IMR-90 (cell line): ENCODE data around the gene MRPL38. TPM values are rescaled to one million over a fixed set of nuclear protein-coding genes. Genes with fewer than 3 reads are reported as not detected.

ENCODE experiments used
- ATAC-seq: fragments of 200-7000 bp; cut with Tn5 transposase; 2 replicates; pipeline ENCODE4 v1.9.1; 2020; ENCODE audit warnings: low read depth, mild to moderate bottlenecking, moderate library complexity
- BruUV-seq: library from RNA; stranded (reverse); fragments of 400-500 nt; replicated peaks from 2 replicates; lab custom pipeline; 2021; lab: Mats Ljungman, UMichigan
- CTCF ChIA-PET: fragments of 300-600 bp; formaldehyde crosslinking; extraction: SDS; loops from one replicate; lab custom pipeline; 2021; ENCODE audit warnings: antibody characterized with exemption; lab: Yijun Ruan, JAX
- POLR2A ChIA-PET: fragments of 300-600 bp; sonication (Branson Sonifier 250); formaldehyde crosslinking; loops from one replicate; lab custom pipeline; 2022; ENCODE audit warnings: antibody characterized with exemption; ENCODE audit not compliant: unreplicated experiment; lab: Charles Lee
- DNase-seq: peaks from one replicate; pipeline ENCODE4 v3.0.0; 2013
- H2AFZ ChIP-seq: replicated peaks from 2 replicates; pipeline ENCODE3; 2013; ENCODE audit warnings: low read length, mild to moderate bottlenecking; ENCODE audit not compliant: poor library complexity
- H2AK5ac ChIP-seq: 2 replicates; pipeline ENCODE4 v1.6.1; 2013; ENCODE audit warnings: low read depth, low read length, inconsistent platforms
- H2AK9ac ChIP-seq: replicated peaks from 2 replicates; pipeline ENCODE3; 2013; ENCODE audit warnings: mild to moderate bottlenecking, low read depth, low read length, moderate library complexity; ENCODE audit not compliant: poor library complexity
- H2BK120ac ChIP-seq: 2 replicates; pipeline ENCODE4 v1.6.1; 2013; ENCODE audit warnings: low read depth, low read length, inconsistent platforms
- H2BK15ac ChIP-seq: 3 replicates; pipeline ENCODE4 v1.6.1; 2013; ENCODE audit warnings: low read depth, low read length, inconsistent platforms
- H2BK20ac ChIP-seq: 2 replicates; pipeline ENCODE4 v1.6.1; 2013; ENCODE audit warnings: low read depth, mild to moderate bottlenecking, inconsistent platforms, low read length, moderate library complexity
- H2BK5ac ChIP-seq: 2 replicates; pipeline ENCODE4 v1.6.1; 2013; ENCODE audit warnings: mild to moderate bottlenecking, low read depth, low read length, inconsistent platforms; ENCODE audit not compliant: poor library complexity, severe bottlenecking
- H3K14ac ChIP-seq: replicated peaks from 2 replicates; pipeline ENCODE4 v1.6.1; 2013; ENCODE audit warnings: low read depth, low read length, inconsistent platforms
- H3K18ac ChIP-seq: 2 replicates; pipeline ENCODE4 v1.6.1; 2013; ENCODE audit warnings: low read depth, low read length, control low read depth
- H3K23ac ChIP-seq: 2 replicates; pipeline ENCODE4 v1.6.1; 2013; ENCODE audit warnings: low read depth, low read length, inconsistent platforms
- H3K27ac ChIP-seq: 2 replicates; pipeline ENCODE4 v1.5.1; 2013; ENCODE audit warnings: mild to moderate bottlenecking, control low read depth, low read length; ENCODE audit not compliant: insufficient read depth
- H3K27me3 ChIP-seq: 2 replicates; pipeline ENCODE4 v1.6.1; 2013; ENCODE audit warnings: low read length; ENCODE audit not compliant: control insufficient read depth, insufficient read depth
- H3K36me3 ChIP-seq: 2 replicates; pipeline ENCODE4 v1.6.1; 2013; ENCODE audit warnings: low read length, mixed read lengths; ENCODE audit not compliant: control insufficient read depth, insufficient read depth
- H3K4ac ChIP-seq: 2 replicates; pipeline ENCODE4 v1.6.1; 2013; ENCODE audit warnings: low read depth, low read length, inconsistent platforms
- H3K4me1 ChIP-seq: 2 replicates; pipeline ENCODE4 v1.6.1; 2013; ENCODE audit warnings: low read length, mixed read lengths; ENCODE audit not compliant: control insufficient read depth, insufficient read depth
- H3K4me2 ChIP-seq: 2 replicates; pipeline ENCODE4 v1.6.1; 2013; ENCODE audit warnings: low read depth, mild to moderate bottlenecking, control low read depth, low read length, moderate library complexity
- H3K4me3 ChIP-seq: 2 replicates; pipeline ENCODE4 v1.5.1; 2013; ENCODE audit warnings: low read depth, mild to moderate bottlenecking, control low read depth, low read length, moderate library complexity; ENCODE audit not compliant: insufficient read depth
- H3K56ac ChIP-seq: 2 replicates; pipeline ENCODE4 v1.6.1; 2013; ENCODE audit warnings: low read length, inconsistent platforms; ENCODE audit not compliant: insufficient read depth; ENCODE audit errors: extremely low read depth
- H3K79me1 ChIP-seq, 2 experiments: 2 replicates each; pipeline ENCODE4 v1.6.1; 2013; ENCODE audit warnings: low read length in 2 of 2, inconsistent platforms in 1 of 2, low read depth in 1 of 2
- H3K9ac ChIP-seq: 2 replicates; pipeline ENCODE4 v1.6.1; 2013; ENCODE audit warnings: low read depth, low read length, control low read depth
- H3K9me1 ChIP-seq: 2 replicates; pipeline ENCODE4 v1.6.1; 2013; ENCODE audit warnings: low read length, inconsistent platforms; ENCODE audit not compliant: insufficient read depth
- H3K9me3 ChIP-seq: 2 replicates; pipeline ENCODE4 v1.6.1; 2013; ENCODE audit warnings: low read length; ENCODE audit not compliant: control insufficient read depth, insufficient read depth
- H4K20me1 ChIP-seq: 2 replicates; pipeline ENCODE4 v1.6.1; 2013; ENCODE audit warnings: low read length, inconsistent platforms; ENCODE audit not compliant: insufficient read depth
- H4K5ac ChIP-seq: 2 replicates; pipeline ENCODE4 v1.6.1; 2013; ENCODE audit warnings: mild to moderate bottlenecking, low read depth, low read length, control low read depth
- H4K8ac ChIP-seq, 2 experiments: 2 replicates each; pipeline ENCODE4 v1.6.1; 2013; ENCODE audit warnings: low read depth in 2 of 2, low read length in 2 of 2, control low read depth in 1 of 2, inconsistent platforms in 1 of 2
- H4K91ac ChIP-seq: 2 replicates; pipeline ENCODE4 v1.6.1; 2013; ENCODE audit warnings: low read depth, low read length, inconsistent platforms; ENCODE audit not compliant: insufficient read depth
- RCOR1 ChIP-seq: IDR thresholded peaks from 2 replicates; pipeline ENCODE4 v1.6.1; 2012; ENCODE audit warnings: mild to moderate bottlenecking, low read length, improper control_type of control experiment; ENCODE audit not compliant: insufficient replicate concordance
- WGBS, 2 experiments: methylation state at CpG; one replicate each; pipeline versions ENCODE4 v1.1.5 to v1.1.7; 2013; ENCODE audit warnings: missing lambda C conversion rate in 2 of 2; ENCODE audit not compliant: insufficient read length in 1 of 2; ENCODE audit errors: extremely low coverage in 2 of 2; 5-methylcytosine and 5-hydroxymethylcytosine counted together
- dilution Hi-C: fragments of 300-500 bp; cut with HindIII; formaldehyde crosslinking; loops from one replicate; pipeline ENCODE4 v1.14.3; 2018; ENCODE audit warnings: low sequenced_read_pairs; ENCODE audit not compliant: unreplicated experiment
- in situ Hi-C: fragments of 300-500 bp; cut with MboI; formaldehyde crosslinking; loops from 3 replicates; pipeline ENCODE4 v1.14.3; 2019; ENCODE audit warnings: low sequenced_read_pairs, inconsistent platforms, mixed read lengths
- intact Hi-C: fragments of 100-400 bp; cut with micrococcal nuclease; formaldehyde crosslinking; loops from 2 replicates; pipeline ENCODE4 v1.10.0; 2022
- polyA plus RNA-seq, 3 experiments: library from polyadenylated mRNA; depleted of rRNA; stranded (reverse); fragments of >200 nt; gene quantifications; 2 replicates each; pipeline ENCODE4 v1.2.3, GENCODE V29; 2012; ENCODE audit warnings: low replicate concordance in 1 of 3
- total RNA-seq: library from RNA; depleted of rRNA; stranded (reverse); fragments of >200 nt; gene quantifications from 2 replicates; pipeline ENCODE4 v1.2.3, GENCODE V29; 2012

Gene MRPL38
- total and polyA plus RNA-seq, 2 of the 4 experiments (the other 2 are of a cell fraction): 13.3 to 42.5 TPM

DNA sequence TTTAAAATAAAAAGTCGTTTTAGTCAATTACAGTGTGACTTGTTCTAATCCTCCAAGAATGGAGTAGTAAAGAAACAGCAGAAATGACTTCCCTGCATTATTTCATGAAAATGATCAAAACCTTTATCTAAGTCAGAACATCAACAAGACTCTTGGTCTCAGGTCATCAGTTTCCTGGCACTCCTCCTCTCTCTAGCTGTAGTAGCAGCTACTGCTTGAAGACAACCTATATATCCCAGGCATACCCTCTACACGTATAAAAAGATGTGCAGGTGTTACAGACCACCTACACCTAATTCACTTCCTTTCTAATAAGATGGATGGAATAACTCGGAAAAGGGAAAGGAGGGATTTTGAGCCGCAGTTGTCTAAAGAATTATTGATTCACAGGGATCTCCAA lies 37.8 kb upstream of the MRPL38 start:
- H2AK5ac ChIP-seq: no peak overlapping the region
- H3K79me1 ChIP-seq: peaks cover 5 to 9% of the 10 kb centered on the region in 2 experiments; a peak in 2 of 4 replicates
- H4K91ac ChIP-seq: no peak overlapping the region
- in situ Hi-C loops (no loop called here), dilution Hi-C loops (no loop called here), intact Hi-C loops (loop anchor here (5.0 kb wide), 1 partner anchor 35 kb away; no protein-coding TSS in a partner anchor)
- POLR2A ChIA-PET: no interaction called here
- no peaks in the 10 kb centered on the region for H4K20me1 ChIP-seq
- no peak overlapping the region for H2AFZ ChIP-seq
- H3K27ac ChIP-seq: no peak overlapping the region
- H2AK9ac ChIP-seq: no peak overlapping the region
- BruUV-seq: no TSS peak
- H3K23ac ChIP-seq: no peak overlapping the region
- H2BK120ac ChIP-seq: no peak overlapping the region
- no peak for TF ChIP-seq RCOR1
- H4K5ac ChIP-seq: no peak overlapping the region
- no peaks in the 10 kb centered on the region for H3K9me3 ChIP-seq
- no peak overlapping the region for H3K56ac ChIP-seq
- no peak overlapping the region for H3K4me2 ChIP-seq
- CTCF ChIA-PET: interaction anchor here (0.7 kb wide), 1 partner anchor 93 kb away, joined by 4 read pairs; no protein-coding TSS in a partner anchor
- no peak overlapping the region for H2BK5ac ChIP-seq
- DNase-seq (no peak), ATAC-seq (no peak)
- H3K4ac ChIP-seq: no peak overlapping the region
- H4K8ac ChIP-seq: no peak overlapping the region
- WGBS, 2 experiments: no CpG with 5 or more reads among the region's 4 CpGs
- H3K9me1 ChIP-seq: peaks cover 5% of the 10 kb centered on the region; the same call in 1 of the 2 replicates
- H3K18ac ChIP-seq: no peak overlapping the region
- H2BK20ac ChIP-seq: no peak overlapping the region
- H3K4me1 ChIP-seq: peaks cover 3% of the 10 kb centered on the region; the same call in 1 of the 2 replicates
- no peak overlapping the region for H3K4me3 ChIP-seq
- no peaks in the 10 kb centered on the region for H3K27me3 ChIP-seq
- no peak overlapping the region for H3K14ac ChIP-seq
- peaks cover 8% of the 10 kb centered on the region for H3K36me3 ChIP-seq
- H3K9ac ChIP-seq: no peak overlapping the region
- H2BK15ac ChIP-seq: no peak overlapping the region
